Measurements from ENCODE around the gene RPL15. TPM values are rescaled to one million over a fixed set of nuclear protein-coding genes. Genes with fewer than 3 reads are reported as not detected.

RPL15 gene
- total and polyA plus RNA-seq, 2 of the 13 experiments (the other 11 are each of a cell fraction or from before 2014, with no cell fraction given): 1,297 to 3,693 TPM

DNA sequence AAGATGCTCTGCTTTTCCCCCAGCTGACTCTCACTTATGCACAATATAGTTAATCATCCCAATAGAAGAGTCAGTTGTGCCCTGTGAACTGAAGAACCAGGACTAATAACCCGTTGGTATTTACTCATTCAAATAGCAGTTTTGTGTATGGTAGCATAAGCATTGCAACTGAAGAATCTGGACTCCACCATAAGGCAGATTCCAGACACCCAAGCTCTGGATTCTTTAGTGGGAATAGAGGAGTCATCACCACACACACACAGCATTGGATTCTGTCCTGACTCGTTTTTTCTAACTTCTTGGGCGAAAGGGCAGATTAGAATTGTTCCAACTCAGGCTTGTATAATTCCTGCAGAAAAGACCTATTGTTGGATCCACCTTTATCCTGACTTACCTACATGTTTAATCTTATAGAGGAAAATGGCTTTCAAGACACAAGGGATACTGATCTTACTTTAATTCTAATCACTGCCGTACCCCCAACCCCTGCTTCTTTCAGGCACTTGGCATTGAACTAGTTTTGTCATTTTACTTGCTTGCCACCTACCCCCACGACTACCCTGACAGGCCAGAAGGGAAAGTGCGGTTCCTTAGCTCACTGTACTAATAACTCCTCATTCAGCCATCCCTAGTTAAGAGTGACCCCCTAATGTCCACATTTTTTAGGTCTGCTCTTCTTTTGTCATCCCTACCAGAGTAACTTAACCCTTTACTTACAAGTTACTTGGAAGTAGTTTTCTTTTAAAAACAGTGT lies 42.4 kb upstream of the RPL15 start:
- Histone ChIP-seq H3K9ac (ENCODE audit: insufficient read depth, low read depth, low read length) (no peak overlapping the region), H2AFZ (ENCODE audit: low read length) (no peak overlapping the region), H4K20me1 (ENCODE audit: insufficient read depth, low read length) (0 out of 2 replicates have a peak, but pooled peaks cover 3% of the 10 kb centered on the region), H3K9me3 (ENCODE audit: low read length) (no peaks in the 10 kb centered on the region), H3K4me1 (ENCODE audit: insufficient read depth, low read length) (no peaks in the 10 kb centered on the region; the same call in 1 of the 2 replicates), H3K36me3 (replicated peaks in 1 of 2; ENCODE audit: control insufficient read depth in 1 of 2, insufficient read depth in 2 of 2, low read length in 2 of 2) (no peaks in the 10 kb centered on the region; a peak in 1 of 5 replicates), H3K27me3 (ENCODE audit: control insufficient read depth in 1 of 2, insufficient read depth in 2 of 2, low read length in 2 of 2) (no peaks in the 10 kb centered on the region), H3K4me3 (replicated peaks in 1 of 3; ENCODE audit: insufficient read depth in 1 of 3, low read depth in 2 of 3, low read length in 3 of 3) (no peak overlapping the region), H3K79me2 (ENCODE audit: insufficient read depth, low read length) (peaks cover 5% of the 10 kb centered on the region), H3K27ac (ENCODE audit: extremely low read length, insufficient read depth, low read length) (no peak overlapping the region), H3K4me2 (ENCODE audit: low read depth, low read length) (no peak overlapping the region)
- no peak for DNase-seq (ENCODE audit: low spot score)
- intact Hi-C loops (cut with micrococcal nuclease; ENCODE audit: unreplicated experiment) (no loop called here), in situ Hi-C loops (cut with HindIII; ENCODE audit: extremely low pct_ligation_motif_present, low pct_unique_long_range_greater_than_20kb) (no loop called here)
- FAIRE-seq: no peak
- no TSS peak for BruUV-seq (replicated peaks)
- CTCF ChIA-PET (ENCODE audit: low intra/inter-chr PET ratio, low total read pairs): no interaction called here
- POLR2A ChIA-PET: no interaction called here
- ATAC-seq: no peak
- TF ChIP-seq, protein P1, sequence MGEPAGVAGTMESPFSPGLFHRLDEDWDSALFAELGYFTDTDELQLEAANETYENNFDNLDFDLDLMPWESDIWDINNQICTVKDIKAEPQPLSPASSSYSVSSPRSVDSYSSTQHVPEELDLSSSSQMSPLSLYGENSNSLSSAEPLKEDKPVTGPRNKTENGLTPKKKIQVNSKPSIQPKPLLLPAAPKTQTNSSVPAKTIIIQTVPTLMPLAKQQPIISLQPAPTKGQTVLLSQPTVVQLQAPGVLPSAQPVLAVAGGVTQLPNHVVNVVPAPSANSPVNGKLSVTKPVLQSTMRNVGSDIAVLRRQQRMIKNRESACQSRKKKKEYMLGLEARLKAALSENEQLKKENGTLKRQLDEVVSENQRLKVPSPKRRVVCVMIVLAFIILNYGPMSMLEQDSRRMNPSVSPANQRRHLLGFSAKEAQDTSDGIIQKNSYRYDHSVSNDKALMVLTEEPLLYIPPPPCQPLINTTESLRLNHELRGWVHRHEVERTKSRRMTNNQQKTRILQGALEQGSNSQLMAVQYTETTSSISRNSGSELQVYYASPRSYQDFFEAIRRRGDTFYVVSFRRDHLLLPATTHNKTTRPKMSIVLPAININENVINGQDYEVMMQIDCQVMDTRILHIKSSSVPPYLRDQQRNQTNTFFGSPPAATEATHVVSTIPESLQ (CRISPR knock-in tag; conservative IDR thresholded peaks at IDR 0.05): no peak
- WGBS (ENCODE audit: low lambda C conversion rate): 91% methylated on average over 6 of the region's 6 CpGs

DNA sequence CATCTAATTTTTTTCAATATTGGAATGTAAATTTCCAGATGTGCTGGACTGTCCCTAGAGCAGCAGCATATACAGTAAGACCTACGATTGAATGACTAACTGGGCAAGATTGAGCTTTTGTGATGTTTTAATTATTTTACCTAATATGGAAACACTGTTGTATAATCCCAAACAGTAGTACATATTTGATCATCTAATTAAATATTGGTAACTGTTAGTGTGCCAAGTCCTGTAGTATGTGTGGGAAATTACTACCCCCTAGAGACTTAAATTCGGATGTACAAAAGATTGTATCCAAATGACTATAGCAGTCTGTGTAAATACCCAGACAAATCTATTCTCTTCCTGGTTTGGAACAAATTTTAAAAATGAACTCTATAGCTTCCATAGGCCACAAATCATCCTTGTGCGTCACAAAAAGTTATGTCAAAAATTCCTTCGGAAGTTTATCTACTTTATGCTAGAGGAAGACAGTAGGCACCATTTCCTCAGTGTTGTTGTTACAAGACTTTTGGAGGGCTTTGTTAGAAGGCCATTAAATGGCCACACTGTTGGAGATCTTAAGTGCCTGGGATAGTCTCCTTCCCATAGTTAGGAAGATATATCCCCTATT lies 41.7 kb upstream of the RPL15 start:
- Histone ChIP-seq H3K4me1 (ENCODE audit: insufficient read depth, low read length) (no peaks in the 10 kb centered on the region; the same call in 1 of the 2 replicates), H3K27me3 (ENCODE audit: control insufficient read depth in 1 of 2, insufficient read depth in 2 of 2, low read length in 2 of 2) (no peaks in the 10 kb centered on the region), H3K79me2 (ENCODE audit: insufficient read depth, low read length) (peaks cover 5% of the 10 kb centered on the region), H3K27ac (ENCODE audit: extremely low read length, insufficient read depth, low read length) (no peak overlapping the region), H3K9ac (ENCODE audit: insufficient read depth, low read depth, low read length) (no peak overlapping the region), H3K36me3 (replicated peaks in 1 of 2; ENCODE audit: control insufficient read depth in 1 of 2, insufficient read depth in 2 of 2, low read length in 2 of 2) (no peaks in the 10 kb centered on the region; a peak in 1 of 5 replicates), H3K4me2 (ENCODE audit: low read depth, low read length) (no peak overlapping the region), H3K4me3 (replicated peaks in 1 of 3; ENCODE audit: insufficient read depth in 1 of 3, low read depth in 2 of 3, low read length in 3 of 3) (no peak overlapping the region), H3K9me3 (ENCODE audit: low read length) (no peaks in the 10 kb centered on the region), H4K20me1 (ENCODE audit: insufficient read depth, low read length) (0 out of 2 replicates have a peak, but pooled peaks cover 3% of the 10 kb centered on the region), H2AFZ (ENCODE audit: low read length) (no peak overlapping the region)
- TSS peak; percentile 20 for BruUV-seq (replicated peaks)
- ChIA-PET POLR2A (no interaction called here), CTCF (ENCODE audit: low intra/inter-chr PET ratio, low total read pairs) (no interaction called here)
- FAIRE-seq (no peak), DNase-seq (ENCODE audit: low spot score) (no peak), ATAC-seq (no peak)
- 97% methylated on average over 4 of the region's 4 CpGs for WGBS (ENCODE audit: low lambda C conversion rate)
- in situ Hi-C loops (cut with HindIII; ENCODE audit: extremely low pct_ligation_motif_present, low pct_unique_long_range_greater_than_20kb): no loop called here
- intact Hi-C loops (cut with micrococcal nuclease; ENCODE audit: unreplicated experiment): no loop called here
- TF ChIP-seq, protein P2, sequence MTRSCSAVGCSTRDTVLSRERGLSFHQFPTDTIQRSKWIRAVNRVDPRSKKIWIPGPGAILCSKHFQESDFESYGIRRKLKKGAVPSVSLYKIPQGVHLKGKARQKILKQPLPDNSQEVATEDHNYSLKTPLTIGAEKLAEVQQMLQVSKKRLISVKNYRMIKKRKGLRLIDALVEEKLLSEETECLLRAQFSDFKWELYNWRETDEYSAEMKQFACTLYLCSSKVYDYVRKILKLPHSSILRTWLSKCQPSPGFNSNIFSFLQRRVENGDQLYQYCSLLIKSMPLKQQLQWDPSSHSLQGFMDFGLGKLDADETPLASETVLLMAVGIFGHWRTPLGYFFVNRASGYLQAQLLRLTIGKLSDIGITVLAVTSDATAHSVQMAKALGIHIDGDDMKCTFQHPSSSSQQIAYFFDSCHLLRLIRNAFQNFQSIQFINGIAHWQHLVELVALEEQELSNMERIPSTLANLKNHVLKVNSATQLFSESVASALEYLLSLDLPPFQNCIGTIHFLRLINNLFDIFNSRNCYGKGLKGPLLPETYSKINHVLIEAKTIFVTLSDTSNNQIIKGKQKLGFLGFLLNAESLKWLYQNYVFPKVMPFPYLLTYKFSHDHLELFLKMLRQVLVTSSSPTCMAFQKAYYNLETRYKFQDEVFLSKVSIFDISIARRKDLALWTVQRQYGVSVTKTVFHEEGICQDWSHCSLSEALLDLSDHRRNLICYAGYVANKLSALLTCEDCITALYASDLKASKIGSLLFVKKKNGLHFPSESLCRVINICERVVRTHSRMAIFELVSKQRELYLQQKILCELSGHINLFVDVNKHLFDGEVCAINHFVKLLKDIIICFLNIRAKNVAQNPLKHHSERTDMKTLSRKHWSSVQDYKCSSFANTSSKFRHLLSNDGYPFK (CRISPR knock-in tag; IDR thresholded peaks at IDR 0.05; ENCODE audit: borderline replicate concordance): no peak
- TF ChIP-seq TBX3 (IDR thresholded peaks at IDR 0.05; ENCODE audit: borderline replicate concordance) (no peak), NFIC (IDR thresholded peaks at IDR 0.05; ENCODE audit: low read length) (no peak), ZNF589 (CRISPR knock-in tag; conservative IDR thresholded peaks at IDR 0.05) (no peak), MATR3 (CRISPR knock-in tag; IDR thresholded peaks at IDR 0.05) (no peak), PAWR (CRISPR knock-in tag; IDR thresholded peaks at IDR 0.05; ENCODE audit: borderline replicate concordance) (no peak)
